GM12878 (cell line): ENCODE results near the gene DET1. TPM values are rescaled to one million over a fixed set of nuclear protein-coding genes. Genes with fewer than 3 reads are reported as not detected.

ENCODE experiments used
- CEBPZ ChIP-seq: fragments of 150-350 bp; IDR thresholded peaks from 2 replicates; pipeline ENCODE4 v1.6.1; 2016; ENCODE audit warnings: low read depth, low read length
- NR2C1 ChIP-seq: fragments of 450-650 bp; IDR thresholded peaks from 2 replicates; pipeline ENCODE4 v1.6.1; 2017; ENCODE audit warnings: antibody characterized with exemption, mild to moderate bottlenecking, moderate library complexity
- NRF1 ChIP-seq: conservative IDR thresholded peaks from 2 replicates; pipeline ENCODE4 v1.6.1; 2011; ENCODE audit warnings: mild to moderate bottlenecking, low read depth, low read length, improper control_type of control experiment
- SKIL ChIP-seq: fragments of 450-650 bp; IDR thresholded peaks from 2 replicates; pipeline ENCODE4 v1.6.1; 2017; ENCODE audit warnings: mild to moderate bottlenecking, low read depth, inconsistent platforms; ENCODE audit not compliant: poor library complexity, severe bottlenecking
- SPI1 ChIP-seq: IDR thresholded peaks from 2 replicates; pipeline ENCODE4 v1.6.1; 2011; ENCODE audit warnings: low read depth, mild to moderate bottlenecking, low read length, moderate library complexity, borderline replicate concordance; ENCODE audit not compliant: insufficient read depth
- ZBTB33 ChIP-seq: fragments of 450-650 bp; IDR thresholded peaks from 2 replicates; pipeline ENCODE4 v1.6.1; 2017; ENCODE audit warnings: mild to moderate bottlenecking
- polyA plus RNA-seq, 11 experiments: library from polyadenylated mRNA; depleted of rRNA in 4 of 11; unstranded in 6 of 11; stranded (reverse) in 5 of 11; fragments of >200 nt; fragmentation: Nextera tagmentation in 4 of 11; fragmentation: Illumina TruSeq in 1 of 11; extraction: Ambion mirVana in 4 of 11; extraction: Trizol in 1 of 11; gene quantifications; 1 replicate in 1 of 11; 2 replicates in 10 of 11; pipeline versions ENCODE4 v1.2.1 to v1.2.3, GENCODE V29; 2011 to 2016; ENCODE audit warnings: inconsistent platforms in 2 of 11, missing spikeins in 2 of 11, low read depth in 1 of 11
- total RNA-seq, 4 experiments: library from RNA; depleted of rRNA in 3 of 4; stranded (reverse); fragments of >200 nt in 3 of 4; fragmentation: Illumina TruSeq in 1 of 4; extraction: Trizol in 1 of 4; gene quantifications; 2 replicates each; pipeline versions ENCODE4 v1.2.1 to v1.2.3, GENCODE V29; 2013 to 2021

DET1 gene
- total and polyA plus RNA-seq, 10 of the 15 experiments (the other 5 are each of a cell fraction or from before 2014, with no cell fraction given) = 0.16 to 2.7 (median 1.4) TPM

GRCh38 chr15:88543065-88543776 is 3.3 kb downstream of the DET1 start (continued):
- TF ChIP-seq SKIL (no peak), ZBTB33 (no peak), CEBPZ (no peak), NR2C1 (no peak), SPI1 (no peak), NRF1 (no peak)
